Calu3 (cell line): Measurements from ENCODE around the gene NSD1. TPM values are rescaled to one million over a fixed set of nuclear protein-coding genes. Genes with fewer than 3 reads are reported as not detected.
A peak's percentile ranks its signal among the peaks of the same experiment; 100 is the strongest.
"Not testable (repeated sequence)": the region's sequence is repeated elsewhere in the genome, so short reads cannot be mapped to it uniquely, and the experiment has no call there.

ENCODE experiments used
- BruUV-seq: library from RNA; stranded (reverse); fragments of 400-500 nt; replicated peaks from 2 replicates; lab custom pipeline; 2021; lab: Mats Ljungman, UMichigan
- CTCF ChIA-PET: fragments of 300-600 bp; sonication (Branson Sonifier 250); formaldehyde crosslinking; loops from one replicate; lab custom pipeline; 2022; ENCODE audit warnings: antibody characterized with exemption; lab: Charles Lee
- DNase-seq: peaks from one replicate; pipeline ENCODE4 v3.0.0; 2022
- H3K27ac Mint-ChIP-seq: one replicate; pipeline ENCODE4 v1.8.0; 2022; ENCODE audit warnings: mixed read lengths; ENCODE audit not compliant: unreplicated experiment
- H3K27me3 Mint-ChIP-seq: one replicate; pipeline ENCODE4 v1.8.0; 2022; ENCODE audit warnings: mixed read lengths; ENCODE audit not compliant: unreplicated experiment
- H3K36me3 Mint-ChIP-seq: one replicate; pipeline ENCODE4 v1.8.0; 2022; ENCODE audit warnings: mild to moderate bottlenecking, moderate library complexity, mixed read lengths; ENCODE audit not compliant: insufficient read depth, unreplicated experiment
- H3K4me1 Mint-ChIP-seq: one replicate; pipeline ENCODE4 v1.8.0; 2022; ENCODE audit warnings: mild to moderate bottlenecking, low read depth, mixed read lengths; ENCODE audit not compliant: unreplicated experiment
- H3K4me3 Mint-ChIP-seq: one replicate; pipeline ENCODE4 v1.8.0; 2022; ENCODE audit warnings: mild to moderate bottlenecking, low read depth, moderate library complexity, mixed read lengths; ENCODE audit not compliant: unreplicated experiment
- H3K9me3 Mint-ChIP-seq: one replicate; pipeline ENCODE4 v1.8.0; 2022; ENCODE audit warnings: low read depth, mixed read lengths; ENCODE audit not compliant: unreplicated experiment
- intact Hi-C: fragments of 100-400 bp; cut with micrococcal nuclease; formaldehyde crosslinking; loops from one replicate; pipeline ENCODE4 v1.10.0; 2022; ENCODE audit not compliant: unreplicated experiment
- total RNA-seq: library from RNA; stranded (reverse); gene quantifications from 2 replicates; pipeline ENCODE4 v1.2.3, GENCODE V29; 2022
- TF ChIP-seq, protein P1 (sequence below): fragments of 200-600 bp; IDR thresholded peaks from one replicate; pipeline ENCODE4 v1.8.0; 2022; ENCODE audit warnings: antibody characterized with exemption; ENCODE audit not compliant: unreplicated experiment

Gene NSD1
- total RNA-seq, 1 experiment from 2014 or later: 61.4 TPM

DNA sequence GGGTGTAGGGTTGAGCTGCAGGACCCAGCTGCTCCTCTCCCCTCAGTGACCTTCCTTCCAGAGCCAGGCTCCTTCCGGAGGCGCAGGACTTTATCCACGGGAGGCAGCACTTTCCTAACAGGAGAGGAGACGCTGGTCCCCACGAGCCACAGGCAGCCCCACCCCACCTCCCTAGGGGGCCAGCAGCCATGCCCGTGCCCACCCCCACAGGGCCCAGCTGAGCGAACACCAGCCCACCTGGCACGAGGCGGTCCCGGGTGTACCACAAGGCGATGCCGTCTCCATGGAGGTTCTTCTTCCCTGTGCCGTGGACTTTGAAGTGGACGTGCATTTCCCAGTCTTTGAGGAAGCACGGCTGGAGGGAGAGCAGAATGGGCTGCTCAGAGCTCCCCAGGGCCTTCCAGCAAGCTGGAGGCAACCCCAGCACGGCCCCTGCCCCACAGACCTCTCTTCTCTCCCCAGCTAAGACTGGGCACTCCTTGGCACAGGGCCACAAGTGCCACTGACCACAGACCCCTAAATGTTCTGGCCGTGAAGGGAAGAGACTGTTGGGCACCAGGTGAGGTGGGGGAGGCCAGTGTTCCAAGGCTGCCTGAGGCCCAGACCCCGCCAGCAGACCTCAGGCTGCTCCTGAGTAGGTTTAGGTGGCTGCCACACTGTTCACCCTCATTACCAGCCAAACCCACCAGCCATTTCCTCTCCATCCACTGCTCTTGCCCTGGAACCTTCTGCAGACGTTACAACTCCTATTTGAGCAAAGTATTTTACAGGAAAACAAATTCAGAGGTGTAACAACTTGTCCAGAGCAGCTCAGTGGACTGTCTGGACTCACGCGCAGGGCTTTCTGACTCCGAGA is 204.9 kb downstream of the NSD1 start:
- intact Hi-C loops: no loop called here
- peak overlapping the region; percentile 56 for H3K4me3 Mint-ChIP-seq
- H3K4me1 Mint-ChIP-seq: peaks cover 31% of the 10 kb centered on the region
- no peaks in the 10 kb centered on the region for H3K9me3 Mint-ChIP-seq
- peak overlapping the region; percentile 88 for H3K27ac Mint-ChIP-seq
- CTCF ChIA-PET: interaction anchor here (0.6 to 1.3 kb wide), 5 partner anchors 12 to 307 kb away, joined by 3 to 5 read pairs (median 3); no protein-coding TSS in a partner anchor
- H3K36me3 Mint-ChIP-seq: peaks cover 76% of the 10 kb centered on the region
- BruUV-seq: no TSS peak
- DNase-seq: no peak
- TF ChIP-seq, protein P1, sequence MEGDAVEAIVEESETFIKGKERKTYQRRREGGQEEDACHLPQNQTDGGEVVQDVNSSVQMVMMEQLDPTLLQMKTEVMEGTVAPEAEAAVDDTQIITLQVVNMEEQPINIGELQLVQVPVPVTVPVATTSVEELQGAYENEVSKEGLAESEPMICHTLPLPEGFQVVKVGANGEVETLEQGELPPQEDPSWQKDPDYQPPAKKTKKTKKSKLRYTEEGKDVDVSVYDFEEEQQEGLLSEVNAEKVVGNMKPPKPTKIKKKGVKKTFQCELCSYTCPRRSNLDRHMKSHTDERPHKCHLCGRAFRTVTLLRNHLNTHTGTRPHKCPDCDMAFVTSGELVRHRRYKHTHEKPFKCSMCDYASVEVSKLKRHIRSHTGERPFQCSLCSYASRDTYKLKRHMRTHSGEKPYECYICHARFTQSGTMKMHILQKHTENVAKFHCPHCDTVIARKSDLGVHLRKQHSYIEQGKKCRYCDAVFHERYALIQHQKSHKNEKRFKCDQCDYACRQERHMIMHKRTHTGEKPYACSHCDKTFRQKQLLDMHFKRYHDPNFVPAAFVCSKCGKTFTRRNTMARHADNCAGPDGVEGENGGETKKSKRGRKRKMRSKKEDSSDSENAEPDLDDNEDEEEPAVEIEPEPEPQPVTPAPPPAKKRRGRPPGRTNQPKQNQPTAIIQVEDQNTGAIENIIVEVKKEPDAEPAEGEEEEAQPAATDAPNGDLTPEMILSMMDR: no peak
- H3K27me3 Mint-ChIP-seq: no peaks in the 10 kb centered on the region

DNA sequence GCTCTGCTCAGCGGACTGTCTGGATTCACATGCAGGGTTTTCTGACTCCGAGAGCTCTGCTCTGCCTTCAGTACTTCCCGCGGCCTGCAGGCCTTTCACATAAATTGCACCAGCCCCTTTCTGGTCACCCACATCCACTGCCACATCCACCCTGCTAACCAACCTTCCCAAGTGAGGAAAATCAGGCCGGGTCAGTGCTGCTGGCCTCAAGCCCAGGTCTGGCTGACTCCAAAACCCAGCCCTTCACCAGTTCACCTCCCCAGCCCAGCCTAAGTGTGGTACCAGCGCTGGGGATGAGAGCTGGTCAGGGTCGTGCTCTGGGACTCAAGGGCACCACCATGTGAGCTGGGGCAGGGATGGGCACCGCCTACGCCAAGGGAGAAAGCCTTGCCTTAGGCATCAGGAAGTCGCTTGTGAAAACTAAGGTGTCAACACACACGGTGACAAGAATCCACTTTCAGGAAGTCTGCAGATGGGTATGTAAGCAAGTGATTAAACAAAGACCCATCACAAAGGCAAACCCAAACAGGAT is 205.6 kb downstream of the NSD1 start:
- peak overlapping the region; percentile 88 for H3K27ac Mint-ChIP-seq
- peak overlapping the region; percentile 56 for H3K4me3 Mint-ChIP-seq
- H3K9me3 Mint-ChIP-seq: no peaks in the 10 kb centered on the region
- H3K4me1 Mint-ChIP-seq: peaks cover 31% of the 10 kb centered on the region
- peak; percentile 67 for DNase-seq
- intact Hi-C loops: no loop called here
- no TSS peak for BruUV-seq
- CTCF ChIA-PET: interaction anchor here (1.0 to 1.3 kb wide), 4 partner anchors 11 to 63 kb away, joined by 3 to 4 read pairs (median 3); no protein-coding TSS in a partner anchor
- H3K36me3 Mint-ChIP-seq: peaks cover 73% of the 10 kb centered on the region
- TF ChIP-seq, protein P1: no peak
- H3K27me3 Mint-ChIP-seq: no peaks in the 10 kb centered on the region

DNA sequence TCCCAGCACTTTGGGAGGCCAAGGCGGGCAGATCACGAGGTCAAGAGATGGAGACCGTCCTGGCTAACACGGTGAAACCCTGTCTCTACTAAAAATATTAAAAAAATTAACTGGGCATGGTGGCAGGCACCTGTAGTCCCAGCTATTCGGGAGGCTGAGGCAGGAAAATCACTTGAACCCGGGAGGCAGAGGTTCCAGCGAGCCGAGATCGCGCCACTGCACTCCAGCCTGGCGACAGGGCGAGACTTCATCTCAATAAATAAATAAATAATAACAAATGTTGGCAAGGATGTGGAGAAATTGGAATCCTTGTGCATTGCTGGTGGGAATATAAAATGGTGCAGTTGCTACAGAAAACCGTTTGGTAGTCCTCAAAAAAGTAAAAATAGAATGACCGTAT is 209.4 kb downstream of the NSD1 start:
- peaks cover 36% of the 10 kb centered on the region for H3K4me1 Mint-ChIP-seq

DNA sequence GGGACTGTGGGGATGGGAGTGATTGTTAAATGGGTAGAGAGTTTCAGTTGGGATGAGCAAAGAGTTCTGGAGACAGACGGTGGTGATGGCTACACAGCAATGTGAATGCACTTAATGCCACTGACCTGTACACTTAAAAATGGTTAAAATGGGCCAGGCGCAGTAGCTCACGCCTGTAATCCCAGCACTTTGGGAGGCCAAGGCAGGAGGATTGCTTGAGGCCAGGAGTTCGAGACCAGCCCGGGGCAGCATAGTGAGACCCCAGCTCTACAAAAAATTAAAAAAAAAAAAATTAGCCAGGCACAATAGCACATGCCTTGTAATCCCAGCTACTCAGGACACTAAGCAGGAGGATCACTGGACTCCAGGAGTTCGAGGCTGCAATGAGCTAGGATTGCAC is 210.2 kb downstream of the NSD1 start:
- intact Hi-C loops: no loop called here
- no peaks in the 10 kb centered on the region for H3K9me3 Mint-ChIP-seq
- no TSS peak for BruUV-seq
- no peak overlapping the region for H3K27ac Mint-ChIP-seq
- no peak for DNase-seq
- TF ChIP-seq, protein P1: no peak
- CTCF ChIA-PET: interaction anchor here (0.7 kb wide), 2 partner anchors 25 to 684 kb away, joined by 3 read pairs; no protein-coding TSS in a partner anchor
- H3K4me1 Mint-ChIP-seq: peaks cover 36% of the 10 kb centered on the region
- H3K36me3 Mint-ChIP-seq: peaks cover 75% of the 10 kb centered on the region
- no peak overlapping the region for H3K4me3 Mint-ChIP-seq
- H3K27me3 Mint-ChIP-seq: no peaks in the 10 kb centered on the region

More for the DNA sequence above, 209.4 kb downstream of the NSD1 start:
- intact Hi-C loops, BruUV-seq, DNase-seq, H3K27me3 Mint-ChIP-seq, H3K9me3 Mint-ChIP-seq, H3K27ac Mint-ChIP-seq, CTCF ChIA-PET, H3K4me3 Mint-ChIP-seq: not testable (repeated sequence)
- H3K36me3 Mint-ChIP-seq: peaks cover 72% of the 10 kb centered on the region
